HG03095 (cell line): Measurements from ENCODE around the gene EXOC4.

Experiments
- ATAC-seq: cut with Tn5 transposase; IDR thresholded peaks from one replicate; pipeline ENCODE4 v1.9.1; 2021; ENCODE audit warnings: moderate library complexity; ENCODE audit not compliant: unreplicated experiment

The EXOC4 gene

DNA sequence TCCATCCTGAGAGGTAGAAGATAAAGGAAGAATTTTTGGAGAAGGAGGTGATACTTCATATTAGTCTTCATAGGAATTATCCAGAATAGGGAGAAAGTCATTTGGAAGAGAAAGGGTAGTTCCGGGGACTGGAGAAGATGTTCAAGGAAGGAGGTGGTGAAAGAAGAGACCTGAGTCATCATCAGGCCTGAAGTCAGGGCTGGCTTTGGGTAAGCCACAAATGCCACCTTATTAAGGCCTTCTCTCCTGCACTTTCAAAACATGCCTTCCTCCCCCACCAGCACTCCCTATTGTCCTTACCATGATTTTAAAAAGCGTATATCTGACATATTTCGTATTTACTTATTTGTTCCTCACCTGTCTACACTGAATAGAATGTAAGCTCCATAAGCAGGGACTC is 762.1 kb downstream of the EXOC4 start:
- no peak for ATAC-seq

DNA sequence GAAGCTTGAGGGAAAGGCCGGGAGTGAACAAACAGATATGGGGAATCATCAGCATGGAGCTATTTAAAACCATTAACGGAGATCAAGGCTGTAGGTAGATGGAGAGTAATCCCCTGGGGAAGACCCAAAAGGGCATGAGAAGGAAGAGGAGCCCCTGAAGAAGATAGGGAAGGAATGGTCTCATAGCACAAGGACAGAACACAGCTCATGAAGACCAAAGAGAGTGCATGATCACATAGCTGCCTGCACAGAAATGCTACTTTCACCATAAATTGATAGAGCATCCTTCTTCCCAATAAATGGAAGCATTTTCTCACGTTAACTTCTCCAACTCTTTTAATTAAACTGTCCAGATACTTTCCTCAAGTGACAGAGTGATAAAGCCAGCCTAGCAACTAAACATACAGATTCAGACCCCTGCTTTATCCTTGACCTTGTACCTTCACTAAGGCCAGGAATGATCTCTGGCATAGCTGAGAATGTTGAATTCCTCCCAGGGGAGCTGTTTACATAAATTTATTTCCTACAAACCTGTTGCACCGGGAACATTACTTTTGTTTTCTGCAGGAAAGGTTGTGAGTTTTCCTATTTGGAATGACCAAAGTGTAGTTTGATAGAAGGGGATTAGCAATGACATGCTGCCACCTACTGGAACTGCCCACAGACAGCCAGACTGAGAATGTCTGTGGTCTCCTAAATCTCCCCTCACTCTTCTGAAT is 763.5 kb downstream of the EXOC4 start:
- no peak for ATAC-seq

DNA sequence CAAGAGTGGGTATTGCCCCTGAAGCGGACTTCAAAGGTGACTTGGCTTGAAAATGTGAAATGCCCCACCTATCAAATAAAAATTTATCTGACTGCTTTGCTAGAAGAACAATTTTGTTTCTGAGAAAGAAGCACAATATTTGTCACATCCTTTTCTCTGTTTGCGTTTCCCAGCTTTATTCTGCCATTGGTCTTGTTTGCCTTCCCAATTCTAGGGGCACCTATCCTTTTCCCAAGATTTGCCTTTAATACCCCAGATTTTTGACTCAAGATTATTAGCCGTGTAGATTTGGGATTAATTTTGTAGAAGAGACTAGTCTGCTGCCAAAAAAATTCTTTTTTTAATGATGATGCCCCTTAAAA is 764.0 kb downstream of the EXOC4 start:
- no peak for ATAC-seq

DNA sequence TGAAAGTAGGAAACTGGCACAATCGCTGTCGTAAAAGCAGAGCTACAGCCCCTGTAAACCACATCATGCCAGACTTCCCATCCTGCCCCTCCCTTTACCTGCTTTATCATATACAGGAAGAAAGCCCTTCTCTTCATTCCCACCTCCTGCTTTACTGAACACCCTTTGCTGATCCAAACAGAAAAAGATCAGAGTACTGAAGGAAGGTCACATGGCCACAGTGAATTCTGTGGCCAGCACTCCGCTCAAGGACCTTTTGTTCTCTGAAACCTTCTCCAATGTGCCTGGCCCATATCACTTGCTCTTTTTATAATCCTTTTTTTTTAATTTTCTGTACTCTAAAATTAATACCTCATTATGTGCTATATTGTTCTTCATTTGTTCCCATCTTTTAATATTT is 765.4 kb downstream of the EXOC4 start:
- ATAC-seq, result no peak

DNA sequence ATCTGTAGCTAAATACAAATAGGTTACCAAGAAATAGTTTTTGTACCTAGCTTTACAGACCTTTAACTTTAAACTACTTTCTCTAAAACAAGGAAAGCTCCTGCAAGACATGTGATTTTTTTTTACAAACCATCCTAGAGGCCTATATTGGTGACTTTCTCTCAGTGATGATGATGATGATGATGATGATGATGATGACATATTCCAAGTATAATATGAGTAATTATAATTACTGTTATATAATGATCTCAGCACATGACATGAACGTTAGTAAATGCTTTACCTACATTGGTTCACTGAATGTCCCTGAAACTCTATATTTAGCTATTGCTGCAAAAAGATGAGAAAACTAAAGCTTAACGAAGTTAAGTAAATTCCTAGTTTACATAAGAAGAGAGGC is 766.4 kb downstream of the EXOC4 start:
- no peak for ATAC-seq

DNA sequence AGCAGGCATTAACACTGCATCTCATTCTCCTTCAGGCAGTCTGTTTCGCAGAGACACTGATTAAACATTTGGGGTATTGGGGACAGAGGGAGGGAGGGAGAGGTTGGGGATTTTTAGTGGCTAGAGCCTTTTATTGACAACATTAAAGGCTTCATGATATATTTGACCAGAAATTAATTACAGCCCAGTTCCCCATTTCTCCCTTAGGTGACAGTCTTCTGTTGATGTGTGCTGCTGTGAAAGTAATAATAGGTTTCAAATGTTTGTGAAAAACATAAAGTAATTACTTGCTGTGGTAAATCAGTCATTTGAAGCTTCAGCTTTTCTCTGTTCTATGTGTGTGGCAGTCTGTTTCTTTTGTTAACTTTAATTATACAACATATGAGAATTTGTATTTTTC is 769.0 kb downstream of the EXOC4 start:
- no peak for ATAC-seq

DNA sequence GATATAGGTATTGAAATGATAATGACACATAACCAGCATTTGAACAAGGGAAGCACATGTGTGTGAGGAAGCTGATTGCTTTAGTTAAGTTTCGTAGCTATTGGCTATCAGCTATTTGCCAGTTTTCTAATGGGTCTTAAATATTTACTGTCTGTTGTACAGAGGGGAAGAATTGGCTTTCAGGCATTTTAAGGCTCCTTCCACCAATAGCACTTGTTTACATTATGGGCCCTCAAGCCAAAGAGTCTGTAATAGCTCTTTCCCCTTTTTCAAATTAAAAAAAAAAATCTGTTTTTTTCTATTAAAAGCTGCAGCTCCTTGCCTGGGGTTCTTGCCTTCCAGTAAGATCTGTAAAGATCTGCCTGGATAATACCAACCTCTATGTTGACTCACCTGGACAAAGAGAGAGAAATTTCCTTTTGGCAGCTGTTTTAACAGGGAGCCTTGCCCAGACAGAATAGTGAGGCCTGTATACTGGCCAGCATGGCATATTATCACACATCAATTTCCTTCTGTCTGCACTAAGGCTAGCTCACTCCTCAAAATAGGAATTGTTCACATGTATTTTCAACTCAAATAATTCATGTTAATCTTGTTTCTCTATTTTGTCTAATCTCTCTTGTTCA is 769.5 kb downstream of the EXOC4 start:
- ATAC-seq, result no peak

DNA sequence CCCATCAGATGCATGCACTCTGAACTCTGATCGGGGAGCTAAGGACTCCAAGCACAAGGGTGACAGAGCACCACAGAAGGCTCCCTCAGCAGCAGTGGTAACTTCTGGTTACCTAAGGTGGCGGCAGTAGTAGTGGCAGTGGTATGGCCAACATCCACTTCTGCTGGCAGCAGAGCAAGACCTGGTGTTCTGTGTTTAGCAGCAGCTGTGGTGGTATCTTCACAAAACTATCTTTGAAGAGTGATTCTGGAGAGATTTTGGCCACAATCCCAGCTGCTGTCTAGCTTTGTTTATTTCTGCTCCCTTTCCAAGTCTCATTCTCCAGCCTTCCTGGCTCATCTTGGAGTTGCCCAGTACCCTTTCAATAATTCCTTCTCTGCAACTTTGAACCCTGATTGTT is 771.9 kb downstream of the EXOC4 start:
- ATAC-seq, result no peak

DNA sequence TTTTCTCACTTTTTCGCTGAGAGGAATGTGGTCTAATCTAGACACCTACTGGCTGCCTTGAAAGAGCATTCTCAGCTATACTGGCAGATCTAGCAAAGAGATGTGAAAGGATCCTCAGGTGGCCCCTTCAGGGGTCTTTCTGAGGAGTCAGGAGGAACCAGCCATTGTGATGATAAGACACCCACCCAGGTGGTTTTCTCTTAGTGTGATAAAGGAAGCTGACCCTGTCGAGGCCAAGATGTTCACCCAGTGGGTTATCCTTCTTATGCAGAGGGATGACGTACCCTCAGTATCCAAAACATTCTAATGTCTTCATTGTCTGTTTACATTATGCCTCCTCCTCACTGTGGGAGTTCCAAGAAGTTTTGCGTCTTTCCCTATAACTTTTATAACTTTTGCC is 776.0 kb downstream of the EXOC4 start:
- no peak for ATAC-seq

DNA sequence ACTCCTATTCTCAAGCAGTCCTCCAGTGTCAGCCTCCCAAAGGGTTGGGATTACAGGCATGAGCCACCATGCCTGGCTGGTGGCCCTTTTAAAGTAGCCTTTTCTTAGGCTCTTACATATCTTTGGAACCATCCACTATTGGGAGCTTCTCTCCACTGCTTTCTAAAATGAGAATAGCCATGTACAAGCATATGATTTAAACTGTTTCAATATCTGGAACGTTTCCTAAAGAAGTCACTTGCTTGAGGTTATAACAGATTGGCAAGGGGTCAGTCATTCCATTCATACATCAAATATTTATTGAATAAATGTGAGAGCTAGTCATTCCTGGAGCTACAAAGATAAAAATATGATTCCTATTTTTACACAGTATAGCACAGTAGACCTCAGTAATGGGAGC is 776.9 kb downstream of the EXOC4 start:
- no peak for ATAC-seq

DNA sequence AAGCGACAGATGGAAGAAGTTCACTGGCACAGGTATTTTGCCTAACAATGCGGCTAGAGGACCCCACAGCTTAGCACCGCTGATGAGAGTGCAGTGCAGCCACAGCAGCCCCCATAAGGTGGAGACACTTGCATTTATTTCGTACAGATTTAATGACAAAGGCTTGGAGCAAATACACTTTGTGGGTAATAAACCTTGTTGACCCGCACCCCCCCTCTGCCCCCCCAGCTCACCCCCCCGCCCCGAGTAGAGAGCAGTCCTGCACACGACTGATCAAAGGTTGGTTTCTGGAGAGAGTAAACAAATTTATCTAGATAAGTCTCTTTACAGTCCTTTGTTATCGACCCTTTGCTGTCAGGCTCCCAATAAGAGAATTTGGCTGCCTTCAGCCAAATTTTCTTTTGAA is 777.6 kb downstream of the EXOC4 start:
- no peak for ATAC-seq

DNA sequence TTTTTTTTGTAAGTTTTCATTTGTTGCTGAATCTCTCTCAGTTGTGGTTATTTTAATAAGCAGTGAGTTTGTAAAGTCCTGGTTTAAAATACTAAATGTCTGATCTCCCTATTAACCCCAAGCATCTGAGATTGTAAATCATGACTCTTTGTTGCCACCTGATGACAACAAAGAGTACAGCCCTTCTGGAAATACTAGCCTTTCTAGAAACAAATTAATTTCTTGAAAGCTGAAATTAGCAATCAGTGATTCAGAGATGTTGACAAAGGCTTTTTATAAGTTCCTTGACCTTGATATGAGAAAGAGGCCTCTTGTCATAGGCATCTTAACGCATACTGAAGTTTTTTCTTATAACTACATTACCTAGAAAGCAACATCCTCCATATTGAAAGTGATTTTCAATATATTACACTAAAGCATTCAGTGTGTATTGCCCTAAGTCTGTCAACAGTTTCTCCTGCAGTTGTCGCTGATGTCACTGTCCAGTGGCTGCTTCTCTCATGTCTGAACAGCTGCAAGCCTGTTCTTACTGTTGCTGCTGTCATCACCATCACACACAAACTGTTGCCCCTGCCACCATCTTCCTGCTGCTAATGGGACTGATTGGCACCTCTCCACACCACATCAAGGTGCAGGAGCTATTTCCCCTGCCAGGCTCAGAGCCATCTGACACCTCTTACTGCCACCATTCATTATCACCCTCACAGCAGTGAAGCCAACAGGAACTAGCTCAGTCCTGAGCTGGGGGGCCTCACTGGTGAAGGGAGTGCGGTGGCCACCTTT is 779.1 kb downstream of the EXOC4 start:
- no peak for ATAC-seq

DNA sequence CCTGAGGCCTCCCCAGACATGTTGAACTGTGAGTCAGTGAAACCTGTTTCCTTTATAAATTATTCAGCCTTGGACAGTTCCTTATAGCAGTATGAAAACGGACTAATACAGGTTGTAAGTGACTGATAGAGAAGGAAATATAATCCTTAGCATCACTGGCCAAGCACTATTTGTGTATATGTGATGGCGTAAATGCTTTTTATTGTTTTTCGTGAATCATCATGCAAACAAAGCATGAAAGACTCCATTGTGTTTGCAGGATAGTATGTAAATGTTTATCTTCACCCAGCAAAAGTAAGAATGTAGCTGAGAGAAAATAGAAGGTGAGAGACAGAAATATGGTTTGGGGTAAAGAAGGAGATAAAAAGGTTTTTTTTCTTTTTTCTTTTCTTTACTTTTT is 781.8 kb downstream of the EXOC4 start:
- ATAC-seq, result no peak

DNA sequence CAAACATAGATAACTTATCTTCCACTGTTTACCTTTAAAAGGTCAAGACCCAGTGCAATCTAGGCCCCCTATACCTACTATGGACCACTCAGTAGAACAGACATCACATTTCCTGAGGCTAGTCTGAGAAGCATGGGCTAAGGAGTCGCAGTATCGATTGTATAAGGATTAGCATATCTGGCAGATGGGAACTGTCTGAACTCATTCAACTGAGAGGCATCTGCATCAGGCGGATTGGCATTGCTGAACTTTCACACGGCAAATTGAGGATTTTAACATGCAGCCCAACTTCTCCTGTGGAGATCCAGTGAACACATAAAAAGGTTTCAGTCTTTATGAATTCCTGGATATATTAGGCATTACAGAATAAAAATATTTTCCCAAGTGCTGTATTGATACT is 785.1 kb downstream of the EXOC4 start:
- no peak for ATAC-seq

DNA sequence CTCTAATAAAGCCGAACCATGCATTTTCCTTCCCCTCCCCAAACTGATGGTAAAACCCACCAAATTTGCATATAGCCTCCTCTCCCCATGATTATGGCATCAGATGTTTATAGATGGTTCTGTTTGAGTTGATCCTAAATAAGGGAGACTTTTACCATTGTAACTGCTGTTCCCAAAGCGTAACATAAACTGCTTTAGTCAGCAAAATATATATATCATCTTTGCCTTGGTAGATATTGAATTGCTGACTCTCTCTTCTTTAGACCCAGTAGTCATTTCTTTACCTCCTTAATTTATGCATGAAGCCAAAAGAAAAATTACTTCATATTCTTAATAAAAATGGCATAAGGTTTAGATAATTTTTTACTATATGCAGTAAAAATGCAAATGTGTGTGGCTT is 788.1 kb downstream of the EXOC4 start:
- no peak for ATAC-seq

DNA sequence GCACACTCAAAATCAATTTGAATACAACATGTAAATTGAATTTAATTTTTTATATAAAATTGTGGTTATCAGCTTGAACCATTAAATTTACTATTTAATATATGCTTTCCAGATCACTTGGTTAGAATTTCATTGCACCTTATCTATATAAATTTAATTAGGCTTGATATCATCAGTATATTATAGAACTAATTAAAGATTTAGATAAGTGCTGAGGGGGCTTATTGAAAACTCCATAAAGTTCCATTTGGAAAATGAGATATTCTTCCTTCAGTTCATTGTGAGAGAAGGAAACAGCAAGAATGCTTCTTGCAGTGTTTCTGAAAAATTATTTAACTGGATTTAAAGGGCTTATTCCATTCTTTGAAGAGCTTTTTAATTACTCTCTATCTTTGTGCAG is 788.6 kb downstream of the EXOC4 start:
- ATAC-seq, result no peak

DNA sequence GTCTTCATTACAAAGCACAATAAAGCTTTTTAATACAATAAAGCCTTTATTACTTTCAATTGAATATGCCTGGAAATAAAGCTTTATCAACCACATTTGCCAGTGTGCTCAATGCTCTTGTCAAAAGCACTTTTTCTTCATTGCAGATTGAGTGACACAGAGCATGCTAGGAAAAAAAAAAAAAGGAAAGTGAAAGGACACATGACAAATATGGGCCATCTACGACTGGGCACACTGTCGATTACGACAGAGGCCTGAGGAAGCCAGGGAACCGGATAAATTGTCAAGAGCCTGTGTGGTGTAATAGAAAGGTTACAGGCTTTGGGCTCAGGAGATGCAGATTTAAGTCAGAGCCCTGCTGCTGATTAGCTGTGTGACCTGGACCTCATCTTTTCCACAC is 789.4 kb downstream of the EXOC4 start:
- no peak for ATAC-seq

DNA sequence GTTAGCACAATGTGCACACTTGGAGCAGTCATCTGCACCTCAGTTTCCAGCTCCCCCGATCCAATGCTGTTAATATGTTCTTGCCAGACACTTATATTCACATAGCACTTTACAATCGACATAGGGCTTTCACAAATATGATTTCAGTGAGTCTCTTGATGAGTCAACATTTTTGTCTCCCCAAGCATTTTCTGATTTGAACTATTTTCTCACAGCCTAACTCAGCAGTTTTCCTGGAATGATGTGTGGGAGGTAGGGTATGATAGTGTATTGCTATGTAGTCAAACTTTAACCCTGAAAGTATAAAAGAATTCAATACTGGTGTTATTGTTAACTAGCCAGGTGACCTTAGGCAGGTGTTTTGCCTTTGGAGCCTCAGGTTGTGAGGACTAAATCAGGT is 791.8 kb downstream of the EXOC4 start:
- ATAC-seq, result no peak

DNA sequence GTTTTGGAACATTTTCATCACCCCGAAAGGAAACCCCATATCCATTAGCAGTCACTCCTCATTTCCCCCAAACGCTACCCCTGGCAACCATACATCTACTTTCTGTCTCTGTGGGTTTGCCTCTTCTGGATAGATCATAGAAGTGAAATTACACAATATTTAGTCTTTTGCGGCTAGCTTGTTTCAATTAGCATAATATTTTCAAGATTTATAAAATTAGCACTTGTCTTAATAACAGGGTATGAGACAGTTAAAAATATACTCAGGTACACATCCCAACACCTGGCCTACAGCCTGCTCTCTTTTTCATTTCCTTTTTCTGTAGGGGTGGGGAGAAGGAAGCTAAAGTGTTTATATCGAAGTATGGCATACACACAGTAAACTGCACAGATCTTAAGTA is 792.8 kb downstream of the EXOC4 start:
- peak; percentile 72 for ATAC-seq

DNA sequence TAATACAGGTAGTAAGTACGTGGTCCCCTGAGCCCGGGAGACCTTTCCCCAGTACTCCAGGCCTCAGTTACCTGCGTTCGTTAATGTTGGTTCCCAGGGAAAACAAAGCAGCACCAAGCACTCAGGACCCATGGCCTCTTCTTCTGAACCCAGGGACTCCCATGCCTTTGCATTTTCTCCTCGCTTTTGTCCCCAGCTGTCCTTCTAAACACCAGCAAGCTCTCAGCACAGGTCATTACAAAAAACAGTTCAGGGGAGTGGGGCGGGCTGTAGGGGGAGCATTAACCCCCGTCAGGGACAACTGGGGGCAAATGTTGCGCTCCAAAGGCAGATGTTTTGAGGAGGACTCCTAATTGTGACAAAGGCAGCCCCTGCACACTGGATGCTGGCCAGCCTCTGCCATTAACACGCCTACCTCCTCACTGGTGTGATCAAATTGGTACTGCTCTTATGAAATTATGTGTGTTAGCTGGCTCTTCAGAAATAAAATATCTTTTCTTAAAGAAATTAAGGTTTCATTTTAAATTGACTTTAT is 793.8 kb downstream of the EXOC4 start:
- ATAC-seq, result no peak

DNA sequence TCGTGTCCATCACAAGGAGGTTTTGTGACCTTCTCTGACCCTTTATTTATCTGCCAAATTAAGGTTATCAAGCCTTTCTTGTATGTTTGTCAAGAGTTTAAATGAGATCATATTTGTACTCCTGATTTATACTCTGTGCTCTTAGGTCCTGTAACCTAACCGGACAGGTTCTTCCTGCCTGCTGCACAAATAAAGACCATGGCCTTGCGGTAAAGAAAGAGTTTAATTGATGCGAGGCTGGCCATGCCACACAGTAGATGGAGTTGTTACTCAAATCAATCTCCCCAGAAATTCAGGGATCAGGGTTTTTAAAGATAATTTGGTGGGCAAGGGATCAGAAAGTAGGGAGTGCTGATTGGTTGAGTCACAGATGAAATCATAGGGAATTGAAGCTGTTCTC is 794.8 kb downstream of the EXOC4 start:
- no peak for ATAC-seq

DNA sequence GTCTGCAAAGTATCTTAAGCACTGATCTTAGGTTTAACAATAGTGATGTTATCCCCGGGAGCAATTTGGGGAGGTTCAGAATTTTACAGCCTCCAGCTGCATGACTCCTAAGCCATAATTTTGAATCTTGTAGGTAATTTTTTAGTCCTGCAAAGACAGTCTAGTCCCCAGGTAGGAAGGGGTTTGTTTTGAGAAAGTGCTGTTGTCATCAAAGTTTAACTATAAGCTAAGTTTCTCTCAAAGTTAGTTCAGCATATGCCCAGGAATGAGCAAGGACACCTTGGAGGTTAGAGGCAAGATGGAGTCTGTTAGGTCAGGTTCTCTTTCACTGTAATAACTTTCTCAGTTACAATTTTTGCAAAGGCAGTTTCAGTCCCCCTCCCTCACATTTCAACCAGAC is 795.3 kb downstream of the EXOC4 start:
- no peak for ATAC-seq
